ENCODE measurements around the gene GRB2. TPM values are rescaled to one million over a fixed set of nuclear protein-coding genes. Genes with fewer than 3 reads are reported as not detected.

GRB2 gene
- total RNA-seq, 1 donor from 2014 or later = 61.8 TPM

DNA sequence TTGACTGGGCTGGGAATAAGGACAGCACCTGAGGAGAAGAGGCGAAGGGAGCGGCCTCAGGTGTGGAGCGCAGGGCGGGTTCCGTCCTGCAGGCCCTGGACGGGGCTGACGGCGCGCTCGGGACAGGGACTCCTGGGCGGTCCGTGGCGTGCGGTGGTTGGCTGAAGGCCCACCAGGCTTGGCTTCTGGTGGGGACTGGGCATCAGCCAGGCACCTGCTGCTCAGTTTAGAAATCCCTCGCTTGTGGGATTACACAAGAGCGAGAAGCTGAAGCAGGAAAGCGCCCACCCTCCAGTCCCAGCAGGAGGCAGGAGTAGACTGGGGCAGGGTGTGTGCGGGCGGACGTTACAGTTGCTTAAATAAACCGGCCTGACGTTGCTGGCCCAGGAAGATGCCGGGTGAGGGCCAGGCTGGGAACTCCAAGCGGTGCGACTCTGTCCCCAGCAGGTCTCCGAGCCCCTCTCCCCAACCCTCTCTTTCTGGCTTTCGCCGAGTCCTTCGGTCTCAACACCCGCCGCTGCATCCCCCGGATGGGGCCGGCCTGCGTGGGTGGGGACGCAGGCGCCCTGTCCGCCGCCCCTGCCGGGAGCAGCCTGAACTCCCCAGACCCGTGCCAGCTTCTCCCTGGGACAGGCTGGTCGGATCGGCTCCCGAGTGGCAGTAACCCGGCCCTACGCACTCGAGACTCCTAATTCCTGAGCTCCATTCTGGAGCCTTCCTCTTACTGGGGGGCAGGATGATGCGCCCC is 135.1 kb downstream of the GRB2 start:
- no peaks in the 10 kb centered on the region for H3K27me3 Mint-ChIP-seq (ENCODE audit: low read depth)
- TF ChIP-seq, protein P1, sequence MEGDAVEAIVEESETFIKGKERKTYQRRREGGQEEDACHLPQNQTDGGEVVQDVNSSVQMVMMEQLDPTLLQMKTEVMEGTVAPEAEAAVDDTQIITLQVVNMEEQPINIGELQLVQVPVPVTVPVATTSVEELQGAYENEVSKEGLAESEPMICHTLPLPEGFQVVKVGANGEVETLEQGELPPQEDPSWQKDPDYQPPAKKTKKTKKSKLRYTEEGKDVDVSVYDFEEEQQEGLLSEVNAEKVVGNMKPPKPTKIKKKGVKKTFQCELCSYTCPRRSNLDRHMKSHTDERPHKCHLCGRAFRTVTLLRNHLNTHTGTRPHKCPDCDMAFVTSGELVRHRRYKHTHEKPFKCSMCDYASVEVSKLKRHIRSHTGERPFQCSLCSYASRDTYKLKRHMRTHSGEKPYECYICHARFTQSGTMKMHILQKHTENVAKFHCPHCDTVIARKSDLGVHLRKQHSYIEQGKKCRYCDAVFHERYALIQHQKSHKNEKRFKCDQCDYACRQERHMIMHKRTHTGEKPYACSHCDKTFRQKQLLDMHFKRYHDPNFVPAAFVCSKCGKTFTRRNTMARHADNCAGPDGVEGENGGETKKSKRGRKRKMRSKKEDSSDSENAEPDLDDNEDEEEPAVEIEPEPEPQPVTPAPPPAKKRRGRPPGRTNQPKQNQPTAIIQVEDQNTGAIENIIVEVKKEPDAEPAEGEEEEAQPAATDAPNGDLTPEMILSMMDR (IDR thresholded peaks at IDR 0.05; ENCODE audit: unreplicated experiment) = no peak
- peaks cover 17% of the 10 kb centered on the region for H3K4me1 Mint-ChIP-seq
- peak in 1 of 2 experiments; percentile 68 for DNase-seq (ENCODE audit: low spot score in 2 of 2, unreplicated experiment in 2 of 2)
- no peaks in the 10 kb centered on the region for H3K9me3 Mint-ChIP-seq
- H3K4me3 Mint-ChIP-seq = peak overlapping the region; percentile 78
- peaks cover 3% of the 10 kb centered on the region for H3K36me3 Mint-ChIP-seq
- peak overlapping the region; percentile 96 for H3K27ac Mint-ChIP-seq

DNA sequence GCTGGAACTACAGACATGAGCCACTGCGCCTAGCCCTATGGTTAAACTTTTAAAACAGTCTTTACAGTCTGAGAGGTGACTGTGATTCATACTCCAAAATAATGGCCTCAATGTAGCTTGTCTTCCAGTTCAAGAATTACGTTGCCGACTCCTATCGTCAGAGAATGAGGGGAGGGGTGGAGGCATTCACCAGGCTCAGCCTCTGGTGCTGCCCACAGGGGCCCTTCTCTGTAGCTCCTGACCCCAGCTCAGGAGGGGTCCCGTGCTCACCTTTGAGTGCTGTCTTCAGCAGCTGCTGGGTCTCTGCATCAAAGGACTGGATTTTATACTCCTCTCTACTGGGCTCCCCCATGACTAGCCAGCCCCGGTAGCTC is 135.6 kb downstream of the GRB2 start:
- DNase-seq (ENCODE audit: low spot score in 2 of 2, unreplicated experiment in 2 of 2) = no peak
- H3K4me3 Mint-ChIP-seq = peak overlapping the region; percentile 78
- TF ChIP-seq, protein P1 (IDR thresholded peaks at IDR 0.05; ENCODE audit: unreplicated experiment) = no peak
- H3K27me3 Mint-ChIP-seq (ENCODE audit: low read depth) = no peaks in the 10 kb centered on the region
- no peaks in the 10 kb centered on the region for H3K9me3 Mint-ChIP-seq
- H3K36me3 Mint-ChIP-seq = peaks cover 3% of the 10 kb centered on the region
- peaks cover 17% of the 10 kb centered on the region for H3K4me1 Mint-ChIP-seq
- peak overlapping the region; percentile 96 for H3K27ac Mint-ChIP-seq

Small RNA genes within 50 kb of the gene (microRNA-seq; reads per million reads assigned to microRNA genes)
- not detected for gene MIR3678

Other genes with a start within 250 kb of the GRB2 start
- 542 to 571 TPM (median 565 TPM) in 3 replicates for gene SUMO2, start 222.7 kb downstream of the GRB2 start, total RNA-seq
- 69.6 to 79.7 TPM (median 71.9 TPM) in 3 replicates for gene NUP85, start 200.0 kb downstream of the GRB2 start, total RNA-seq
- 54.6 to 61.2 TPM (median 58.3 TPM) in 3 replicates for gene GGA3, start 144.1 kb downstream of the GRB2 start, total RNA-seq
- 44.2 to 49.2 TPM (median 45.3 TPM) in 3 replicates for gene MRPS7, start 143.8 kb downstream of the GRB2 start, total RNA-seq
- gene MIF4GD, start 134.4 kb downstream of the GRB2 start, total RNA-seq = 10.6 to 11.5 TPM (median 11.2 TPM) in 3 replicates
- 9.8 to 10.4 TPM (median 10.3 TPM) in 3 replicates for gene SLC25A19, start 116.2 kb downstream of the GRB2 start, total RNA-seq
- gene TMEM94, start 51.0 kb upstream of the GRB2 start, total RNA-seq = 126 to 130 TPM (median 126 TPM) in 3 replicates
- 37.4 to 39.2 TPM (median 37.4 TPM) in 3 replicates for gene CASKIN2, start 109.9 kb upstream of the GRB2 start, total RNA-seq
- 27.2 to 31.8 TPM (median 31.8 TPM) in 3 replicates for gene TSEN54, start 110.8 kb upstream of the GRB2 start, total RNA-seq
- gene LLGL2, start 120.0 kb upstream of the GRB2 start, total RNA-seq = 29.8 to 33.1 TPM (median 31.9 TPM) in 3 replicates
- 257 to 281 TPM (median 277 TPM) in 3 replicates for gene MYO15B, start 182.1 kb upstream of the GRB2 start, total RNA-seq
- 0.95 to 1.7 TPM (median 1.5 TPM) in 3 replicates for gene SMIM5, start 227.8 kb upstream of the GRB2 start, total RNA-seq

Measured in mesothelial cell of epicardium (in vitro differentiated cells).